ENCODE results near the gene ADK.
"Not testable (repeated sequence)": the region's sequence is repeated elsewhere in the genome, so short reads cannot be mapped to it uniquely, and the experiment has no call there.

The ADK gene

GRCh38 chr10:74300074-74300621, 149.1 kb downstream of the ADK start:
- not testable (repeated sequence) for DNase-seq (ENCODE audit: low read depth)

GRCh38 chr10:74300666-74301065, 149.6 kb downstream of the ADK start:
- no peak for DNase-seq (ENCODE audit: low read depth)

GRCh38 chr10:74305730-74306129, 154.7 kb downstream of the ADK start:
- DNase-seq (ENCODE audit: low read depth) = no peak

- peak; percentile 17 for DNase-seq (ENCODE audit: low read depth)
These were observed 155.4 kb downstream of the ADK start for GRCh38 chr10:74306227-74306982.

- no peak for DNase-seq (ENCODE audit: low read depth)
These were observed 156.1 kb downstream of the ADK start for GRCh38 chr10:74307061-74307651.

GRCh38 chr10:74310652-74311257, 159.7 kb downstream of the ADK start:
- DNase-seq (ENCODE audit: low read depth) = no peak

GRCh38 chr10:74314166-74314565, 163.1 kb downstream of the ADK start:
- no peak for DNase-seq (ENCODE audit: low read depth)

GRCh38 chr10:74320026-74320425, 169.0 kb downstream of the ADK start:
- no peak for DNase-seq (ENCODE audit: low read depth)

GRCh38 chr10:74320717-74321116, 169.7 kb downstream of the ADK start:
- no peak for DNase-seq (ENCODE audit: low read depth)

GRCh38 chr10:74322141-74322540, 171.1 kb downstream of the ADK start:
- DNase-seq (ENCODE audit: low read depth) = no peak

- no peak for DNase-seq (ENCODE audit: low read depth)
These were observed 171.5 kb downstream of the ADK start for GRCh38 chr10:74322565-74322964.

- DNase-seq (ENCODE audit: low read depth) = no peak
These were observed 177.4 kb downstream of the ADK start for GRCh38 chr10:74328388-74328787.

GRCh38 chr10:74329873-74330272, 178.9 kb downstream of the ADK start:
- DNase-seq (ENCODE audit: low read depth) = peak; percentile 73

GRCh38 chr10:74330646-74331045, 179.6 kb downstream of the ADK start:
- peak; percentile 20 for DNase-seq (ENCODE audit: low read depth)

GRCh38 chr10:74332398-74332797, 181.4 kb downstream of the ADK start:
- DNase-seq (ENCODE audit: low read depth) = peak; percentile 32

GRCh38 chr10:74333174-74333573, 182.2 kb downstream of the ADK start:
- peak; percentile 86 for DNase-seq (ENCODE audit: low read depth)

- peak; percentile 46 for DNase-seq (ENCODE audit: low read depth)
These were observed 183.2 kb downstream of the ADK start for GRCh38 chr10:74334221-74334620.

GRCh38 chr10:74335501-74335900, 184.5 kb downstream of the ADK start:
- peak; percentile 39 for DNase-seq (ENCODE audit: low read depth)

GRCh38 chr10:74337330-74338016, 186.5 kb downstream of the ADK start:
- DNase-seq (ENCODE audit: low read depth) = peak; percentile 62

- DNase-seq (ENCODE audit: low read depth) = no peak
These were observed 192.0 kb downstream of the ADK start for GRCh38 chr10:74342991-74343390.

- no peak for DNase-seq (ENCODE audit: low read depth)
These were observed 192.8 kb downstream of the ADK start for GRCh38 chr10:74343804-74344203.

GRCh38 chr10:74344306-74344705, 193.3 kb downstream of the ADK start:
- no peak for DNase-seq (ENCODE audit: low read depth)

All from EH (cell line).